SU-DHL-6 (cell line): ENCODE results near the gene NPBWR2.

Experiments
- H2AFZ ChIP-seq: fragments of 200-600 bp; sonication (generic); 2 replicates; pipeline ENCODE4 v1.6.1; 2014; ENCODE audit warnings: low read depth, mild to moderate bottlenecking, moderate library complexity, mixed read lengths, antibody characterized with exemption, low read length; ENCODE audit not compliant: severe bottlenecking
- H3F3A ChIP-seq: fragments of 200-600 bp; shearing (Covaris generic); 2 replicates; pipeline ENCODE4 v1.6.0; 2016; ENCODE audit warnings: antibody characterized with exemption, mild to moderate bottlenecking; ENCODE audit not compliant: insufficient read depth
- H3K27ac ChIP-seq: fragments of 200-600 bp; sonication (generic); 2 replicates; pipeline ENCODE4 v1.5.1; 2016; ENCODE audit warnings: low read depth, mild to moderate bottlenecking, low read length, moderate library complexity, mixed read lengths
- H3K27me3 ChIP-seq: fragments of 200-600 bp; sonication (generic), shearing (Covaris generic); 2 replicates; pipeline ENCODE4 v1.6.0; 2014; ENCODE audit warnings: mild to moderate bottlenecking, low read length
- H3K36me3 ChIP-seq: fragments of 200-600 bp; sonication (generic); 2 replicates; pipeline ENCODE4 v1.6.1; 2014; ENCODE audit warnings: mild to moderate bottlenecking, low read length, mixed read lengths
- H3K4me2 ChIP-seq: fragments of 300-600, 200-600 bp; shearing (Covaris generic), sonication (generic); 2 replicates; pipeline ENCODE4 v1.6.0; 2014; ENCODE audit warnings: low read length, low read depth, mild to moderate bottlenecking; ENCODE audit not compliant: poor library complexity, severe bottlenecking
- H3K4me3 ChIP-seq: fragments of 200-600 bp; sonication (generic); 2 replicates; pipeline ENCODE4 v1.5.1; 2014; ENCODE audit warnings: antibody characterized with exemption, low read length, mild to moderate bottlenecking, mixed read lengths; ENCODE audit not compliant: insufficient read depth, poor library complexity, severe bottlenecking
- H3K79me2 ChIP-seq: fragments of 200-600 bp; sonication (generic); 2 replicates; pipeline ENCODE4 v1.6.1; 2014; ENCODE audit warnings: mild to moderate bottlenecking, low read length, moderate library complexity; ENCODE audit not compliant: insufficient read depth
- H3K9ac ChIP-seq: fragments of 200-600 bp; sonication (generic); 2 replicates; pipeline ENCODE4 v1.7.0; 2014; ENCODE audit warnings: mild to moderate bottlenecking, low read length
- H3K9me2 ChIP-seq: fragments of 200-600 bp; sonication (generic); replicated peaks from 2 replicates; pipeline ENCODE4 v1.6.1; 2014; ENCODE audit warnings: low read length; ENCODE audit not compliant: insufficient read depth
- H3K9me3 ChIP-seq: fragments of 200-600 bp; sonication (generic); 2 replicates; pipeline ENCODE4 v1.6.1; 2014; ENCODE audit warnings: low read length, mixed read lengths; ENCODE audit not compliant: insufficient read depth
- H4K20me1 ChIP-seq: fragments of 200-600 bp; sonication (generic); 2 replicates; pipeline ENCODE4 v1.6.1; 2014; ENCODE audit warnings: low read depth, mild to moderate bottlenecking, antibody characterized with exemption, low read length, moderate library complexity, mixed read lengths
- EZH2phosphoT487 ChIP-seq: fragments of 200-600 bp; sonication (generic), shearing (Covaris generic); conservative IDR thresholded peaks from 2 replicates; pipeline ENCODE4 v1.6.1; 2018; ENCODE audit warnings: mild to moderate bottlenecking, antibody characterized with exemption, low read length, moderate library complexity, mixed read lengths
- TF ChIP-seq, protein P1 (sequence below): fragments of 200-600 bp; sonication (generic); IDR thresholded peaks from one replicate; pipeline ENCODE4 v1.5.1; 2017; ENCODE audit warnings: antibody characterized with exemption, mild to moderate bottlenecking, low read length, moderate library complexity; ENCODE audit not compliant: insufficient read depth, poor library complexity, severe bottlenecking

Gene NPBWR2

DNA sequence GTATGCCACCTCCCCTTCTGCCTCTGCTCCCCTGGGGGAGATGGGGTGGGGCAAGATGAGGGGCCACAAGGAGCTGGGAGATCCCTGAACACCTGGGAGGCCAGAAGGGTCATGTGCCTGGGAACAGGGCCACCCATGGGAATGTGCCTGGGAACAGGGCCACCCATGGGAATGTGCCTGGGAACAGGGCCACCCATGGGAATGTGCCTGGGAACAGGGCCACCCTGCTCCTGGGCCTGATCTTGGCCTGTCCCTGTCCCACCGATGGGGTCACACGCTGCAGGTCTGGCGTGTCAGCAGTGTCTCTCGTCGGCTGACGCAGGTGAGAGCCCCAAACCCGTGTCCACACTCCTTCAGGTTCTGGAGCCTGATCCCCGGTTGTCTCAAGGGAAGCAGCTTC lies 32.4 kb downstream of the NPBWR2 start:
- Histone ChIP-seq H3K4me3 (no peak overlapping the region), H4K20me1 (no peaks in the 10 kb centered on the region), H3K79me2 (no peaks in the 10 kb centered on the region), H3K4me2 (no peak overlapping the region), H3K9ac (no peak overlapping the region), H3K27ac (no peak overlapping the region), H3K9me3 (no peaks in the 10 kb centered on the region), H3K27me3 (no peaks in the 10 kb centered on the region), H3F3A (peaks cover 21% of the 10 kb centered on the region), H3K9me2 (no peaks in the 10 kb centered on the region), H2AFZ (no peak overlapping the region), H3K36me3 (no peaks in the 10 kb centered on the region)
- TF ChIP-seq EZH2phosphoT487: no peak
- TF ChIP-seq, protein P1, sequence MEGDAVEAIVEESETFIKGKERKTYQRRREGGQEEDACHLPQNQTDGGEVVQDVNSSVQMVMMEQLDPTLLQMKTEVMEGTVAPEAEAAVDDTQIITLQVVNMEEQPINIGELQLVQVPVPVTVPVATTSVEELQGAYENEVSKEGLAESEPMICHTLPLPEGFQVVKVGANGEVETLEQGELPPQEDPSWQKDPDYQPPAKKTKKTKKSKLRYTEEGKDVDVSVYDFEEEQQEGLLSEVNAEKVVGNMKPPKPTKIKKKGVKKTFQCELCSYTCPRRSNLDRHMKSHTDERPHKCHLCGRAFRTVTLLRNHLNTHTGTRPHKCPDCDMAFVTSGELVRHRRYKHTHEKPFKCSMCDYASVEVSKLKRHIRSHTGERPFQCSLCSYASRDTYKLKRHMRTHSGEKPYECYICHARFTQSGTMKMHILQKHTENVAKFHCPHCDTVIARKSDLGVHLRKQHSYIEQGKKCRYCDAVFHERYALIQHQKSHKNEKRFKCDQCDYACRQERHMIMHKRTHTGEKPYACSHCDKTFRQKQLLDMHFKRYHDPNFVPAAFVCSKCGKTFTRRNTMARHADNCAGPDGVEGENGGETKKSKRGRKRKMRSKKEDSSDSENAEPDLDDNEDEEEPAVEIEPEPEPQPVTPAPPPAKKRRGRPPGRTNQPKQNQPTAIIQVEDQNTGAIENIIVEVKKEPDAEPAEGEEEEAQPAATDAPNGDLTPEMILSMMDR: no peak

GRCh38 chr20:64074184-64074789 lies 33.1 kb downstream of the NPBWR2 start:
- no peak overlapping the region for H3K4me3 ChIP-seq
- H3K27ac ChIP-seq: no peak overlapping the region
- H2AFZ ChIP-seq: no peak overlapping the region
- no peaks in the 10 kb centered on the region for H3K36me3 ChIP-seq
- no peak for TF ChIP-seq EZH2phosphoT487
- TF ChIP-seq, protein P1: no peak
- no peaks in the 10 kb centered on the region for H3K9me3 ChIP-seq
- no peaks in the 10 kb centered on the region for H4K20me1 ChIP-seq
- no peaks in the 10 kb centered on the region for H3K9me2 ChIP-seq
- H3K4me2 ChIP-seq: no peak overlapping the region
- H3K79me2 ChIP-seq: no peaks in the 10 kb centered on the region
- no peak overlapping the region for H3K9ac ChIP-seq
- peaks cover 18% of the 10 kb centered on the region for H3F3A ChIP-seq
- H3K27me3 ChIP-seq: no peaks in the 10 kb centered on the region

DNA sequence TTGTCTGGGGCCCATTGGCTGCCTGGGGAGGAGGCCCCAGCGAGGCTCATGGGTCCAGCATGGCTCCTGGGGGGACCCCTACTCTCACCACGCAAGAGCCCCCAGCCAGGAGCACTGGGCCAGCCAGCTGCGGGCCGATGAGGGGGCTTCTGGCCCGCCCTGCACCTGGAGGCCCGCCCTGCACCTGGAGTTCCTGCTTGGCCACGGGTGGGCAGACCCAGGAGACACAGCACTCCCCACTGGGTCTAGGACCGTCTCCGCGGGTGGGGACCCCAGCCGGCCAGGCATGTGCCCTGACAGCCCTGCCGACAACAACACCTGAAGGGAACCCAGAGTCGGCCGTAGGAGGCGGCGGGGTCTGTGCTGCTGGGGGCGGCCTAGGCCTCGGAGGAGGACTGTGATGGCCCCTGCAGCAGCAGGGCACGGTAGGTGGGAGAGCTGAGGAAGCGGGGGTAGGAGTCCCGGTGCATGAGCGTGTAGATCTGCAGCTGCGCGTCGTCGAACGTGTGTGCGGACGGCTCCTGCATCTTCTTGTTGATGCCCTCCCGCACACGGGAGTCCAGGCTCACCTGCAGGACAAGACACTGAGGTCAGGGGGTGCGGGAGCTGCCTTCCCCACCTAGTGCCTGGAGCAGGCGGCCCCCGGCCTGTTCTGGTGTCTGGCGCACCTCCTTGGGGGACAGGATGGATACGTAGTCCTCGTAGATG lies 33.7 kb downstream of the NPBWR2 start:
- Histone ChIP-seq H3K27ac (no peak overlapping the region), H3K9ac (no peak overlapping the region), H2AFZ (no peak overlapping the region), H4K20me1 (no peaks in the 10 kb centered on the region), H3K27me3 (no peaks in the 10 kb centered on the region), H3K9me3 (no peaks in the 10 kb centered on the region), H3K4me2 (no peak overlapping the region), H3K79me2 (no peaks in the 10 kb centered on the region), H3K9me2 (no peaks in the 10 kb centered on the region), H3K36me3 (no peaks in the 10 kb centered on the region), H3K4me3 (no peak overlapping the region), H3F3A (peaks cover 14% of the 10 kb centered on the region)
- TF ChIP-seq, protein P1: no peak
- TF ChIP-seq EZH2phosphoT487: no peak
